ENCODE measurements around the gene FGGY.

Gene FGGY

DNA sequence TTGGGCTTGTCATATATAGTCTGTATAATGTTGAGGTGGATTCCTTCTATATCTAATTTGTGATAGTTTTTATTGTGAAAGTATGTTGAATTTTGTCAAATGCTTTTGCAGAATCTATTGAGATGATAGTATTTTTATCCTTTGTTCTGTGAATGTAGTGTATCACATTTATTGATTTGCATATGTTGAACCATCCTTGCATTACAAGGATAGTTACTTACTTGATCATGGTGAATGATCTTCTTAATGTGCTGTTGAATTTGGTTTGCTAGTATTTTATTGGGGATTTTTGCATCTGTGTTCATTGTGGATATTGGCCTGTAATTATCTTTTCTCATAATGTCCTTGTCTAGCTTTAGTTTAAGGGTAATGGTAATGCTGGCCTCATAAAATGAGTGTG is 8.3 kb downstream of the FGGY start:
- no peak overlapping the region for H3K4me3 ChIP-seq (replicated peaks; ENCODE audit: low read depth, low read length)
- no peak for DNase-seq (ENCODE audit: low read depth)
- TF ChIP-seq, protein P1, sequence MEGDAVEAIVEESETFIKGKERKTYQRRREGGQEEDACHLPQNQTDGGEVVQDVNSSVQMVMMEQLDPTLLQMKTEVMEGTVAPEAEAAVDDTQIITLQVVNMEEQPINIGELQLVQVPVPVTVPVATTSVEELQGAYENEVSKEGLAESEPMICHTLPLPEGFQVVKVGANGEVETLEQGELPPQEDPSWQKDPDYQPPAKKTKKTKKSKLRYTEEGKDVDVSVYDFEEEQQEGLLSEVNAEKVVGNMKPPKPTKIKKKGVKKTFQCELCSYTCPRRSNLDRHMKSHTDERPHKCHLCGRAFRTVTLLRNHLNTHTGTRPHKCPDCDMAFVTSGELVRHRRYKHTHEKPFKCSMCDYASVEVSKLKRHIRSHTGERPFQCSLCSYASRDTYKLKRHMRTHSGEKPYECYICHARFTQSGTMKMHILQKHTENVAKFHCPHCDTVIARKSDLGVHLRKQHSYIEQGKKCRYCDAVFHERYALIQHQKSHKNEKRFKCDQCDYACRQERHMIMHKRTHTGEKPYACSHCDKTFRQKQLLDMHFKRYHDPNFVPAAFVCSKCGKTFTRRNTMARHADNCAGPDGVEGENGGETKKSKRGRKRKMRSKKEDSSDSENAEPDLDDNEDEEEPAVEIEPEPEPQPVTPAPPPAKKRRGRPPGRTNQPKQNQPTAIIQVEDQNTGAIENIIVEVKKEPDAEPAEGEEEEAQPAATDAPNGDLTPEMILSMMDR (IDR thresholded peaks at IDR 0.05; ENCODE audit: low read length, missing control alignments) = no peak

GRCh38 chr1:59307591-59307990 is 10.7 kb downstream of the FGGY start:
- H3K4me3 ChIP-seq (replicated peaks; ENCODE audit: low read depth, low read length) = no peak overlapping the region
- DNase-seq (ENCODE audit: low read depth) = no peak
- TF ChIP-seq, protein P1 (IDR thresholded peaks at IDR 0.05; ENCODE audit: low read length, missing control alignments) = no peak

GRCh38 chr1:59308839-59309238 is 11.9 kb downstream of the FGGY start:
- no peak overlapping the region for H3K4me3 ChIP-seq (replicated peaks; ENCODE audit: low read depth, low read length)
- TF ChIP-seq, protein P1 (IDR thresholded peaks at IDR 0.05; ENCODE audit: low read length, missing control alignments) = no peak
- no peak for DNase-seq (ENCODE audit: low read depth)

DNA sequence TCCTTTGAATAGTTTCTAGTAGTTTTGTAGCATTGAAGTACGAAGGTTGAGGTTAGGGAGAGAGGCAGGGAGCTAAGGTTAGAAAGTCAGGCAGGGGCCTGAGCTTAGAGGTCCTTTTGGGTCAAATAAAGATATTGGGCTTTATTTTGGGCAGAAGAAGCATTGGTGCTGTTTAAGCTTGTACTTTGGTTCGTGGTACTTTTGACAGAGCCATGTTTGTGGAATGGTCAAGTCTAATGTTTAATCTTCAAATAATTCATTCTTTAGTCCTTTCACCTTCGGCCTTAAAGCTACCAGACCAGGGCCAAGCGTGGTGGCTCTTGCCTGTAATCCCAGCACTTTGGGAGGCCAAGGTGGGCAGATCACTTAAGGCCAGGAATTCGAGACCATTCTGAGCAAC is 12.5 kb downstream of the FGGY start:
- no peak for DNase-seq (ENCODE audit: low read depth)

GRCh38 chr1:59309795-59310548 is 13.1 kb downstream of the FGGY start:
- no peak overlapping the region for H3K4me3 ChIP-seq (replicated peaks; ENCODE audit: low read depth, low read length)
- no peak for DNase-seq (ENCODE audit: low read depth)
- TF ChIP-seq, protein P1 (IDR thresholded peaks at IDR 0.05; ENCODE audit: low read length, missing control alignments) = no peak

More for the DNA sequence above, 12.5 kb downstream of the FGGY start:
- H3K4me3 ChIP-seq (replicated peaks; ENCODE audit: low read depth, low read length) = no peak overlapping the region
- TF ChIP-seq, protein P1 (IDR thresholded peaks at IDR 0.05; ENCODE audit: low read length, missing control alignments) = no peak

GRCh38 chr1:59310549-59311250 is 13.8 kb downstream of the FGGY start:
- H3K4me3 ChIP-seq (replicated peaks; ENCODE audit: low read depth, low read length) = no peak overlapping the region
- TF ChIP-seq, protein P1 (IDR thresholded peaks at IDR 0.05; ENCODE audit: low read length, missing control alignments) = no peak

More at GRCh38 chr1:59310549-59311250, 13.8 kb downstream of the FGGY start:
- DNase-seq (ENCODE audit: low read depth) = no peak
